Neural cell (in vitro differentiated cells): ENCODE measurements around the gene CHRM1. TPM values are rescaled to one million over a fixed set of nuclear protein-coding genes. Genes with fewer than 3 reads are reported as not detected.

ENCODE experiments used
- H2AFZ ChIP-seq: fragments of 200-600, 300-800 bp; sonication (generic), shearing (Covaris generic); 2 replicates; pipeline ENCODE4 v1.6.0; 2014; ENCODE audit warnings: low read depth, mild to moderate bottlenecking, antibody characterized with exemption, low read length, moderate library complexity
- H3F3A ChIP-seq: fragments of 200-600 bp; shearing (Covaris generic); 2 replicates; pipeline ENCODE4 v1.6.1; 2016; ENCODE audit warnings: mild to moderate bottlenecking, moderate library complexity, mixed read lengths, antibody characterized with exemption, low read length; ENCODE audit not compliant: insufficient read depth, poor library complexity, severe bottlenecking
- H3K27ac ChIP-seq: fragments of 200-600, 300-800 bp; sonication (generic), shearing (Covaris generic); 2 replicates; pipeline ENCODE4 v1.5.1; 2014; ENCODE audit warnings: mild to moderate bottlenecking, low read length, moderate library complexity
- H3K27me3 ChIP-seq: fragments of 300-800, 200-600 bp; sonication (generic), shearing (Covaris generic); 2 replicates; pipeline ENCODE4 v1.6.0; 2014; ENCODE audit warnings: mild to moderate bottlenecking, low read depth, low read length, moderate library complexity; ENCODE audit not compliant: insufficient read depth
- H3K36me3 ChIP-seq: fragments of 300-800, 200-600 bp; sonication (generic), shearing (Covaris generic); 2 replicates; pipeline ENCODE4 v1.5.1; 2014; ENCODE audit warnings: mild to moderate bottlenecking, antibody characterized with exemption, low read length, moderate library complexity; ENCODE audit not compliant: insufficient read depth
- H3K4me2 ChIP-seq: fragments of 300-800, 200-600 bp; sonication (generic), shearing (Covaris generic); 2 replicates; pipeline ENCODE4 v1.6.0; 2014; ENCODE audit warnings: mild to moderate bottlenecking, low read length
- H3K4me3 ChIP-seq: fragments of 300-800, 200-600 bp; sonication (generic), shearing (Covaris generic); 2 replicates; pipeline ENCODE4 v1.5.1; 2014; ENCODE audit warnings: mild to moderate bottlenecking, low read length, moderate library complexity
- H3K79me2 ChIP-seq: fragments of 200-600 bp; shearing (Covaris generic); replicated peaks from 2 replicates; pipeline ENCODE4 v1.6.0; 2014; ENCODE audit warnings: mild to moderate bottlenecking, low read length, moderate library complexity; ENCODE audit not compliant: insufficient read depth
- H3K9ac ChIP-seq: fragments of 300-800, 200-600 bp; sonication (generic), shearing (Covaris generic); 2 replicates; pipeline ENCODE4 v1.6.1; 2016; ENCODE audit warnings: mild to moderate bottlenecking, low read length, mixed read lengths
- H3K9me2 ChIP-seq: fragments of 200-600 bp; shearing (Covaris generic); 2 replicates; pipeline ENCODE4 v1.6.1; 2016; ENCODE audit warnings: mild to moderate bottlenecking, low read length, mixed read lengths; ENCODE audit not compliant: insufficient read depth
- H3K9me3 ChIP-seq: fragments of 200-600, 300-800 bp; sonication (generic), shearing (Covaris generic); 2 replicates; pipeline ENCODE4 v1.6.1; 2016; ENCODE audit warnings: mild to moderate bottlenecking, mixed run types, low read length, moderate library complexity, mixed read lengths
- H4K20me1 ChIP-seq: fragments of 200-600 bp; shearing (Covaris generic); 2 replicates; pipeline ENCODE4 v1.6.1; 2016; ENCODE audit warnings: mild to moderate bottlenecking, mixed run types; ENCODE audit not compliant: insufficient read depth
- CTCF ChIP-seq: fragments of 450-650 bp; IDR thresholded peaks from 2 replicates; pipeline ENCODE4 v1.5.1; 2014; ENCODE audit warnings: antibody characterized with exemption, mild to moderate bottlenecking, moderate library complexity; ENCODE audit not compliant: poor library complexity, severe bottlenecking
- EP300 ChIP-seq: fragments of 450-650 bp; conservative IDR thresholded peaks from 2 replicates; pipeline ENCODE4 v1.6.1; 2014; ENCODE audit warnings: antibody characterized with exemption, mild to moderate bottlenecking, moderate library complexity; ENCODE audit not compliant: poor library complexity, severe bottlenecking
- EZH2 ChIP-seq: fragments of 200-600, 300-800 bp; shearing (Covaris generic), sonication (generic); IDR thresholded peaks from 2 replicates; pipeline ENCODE4 v1.6.1; 2014; ENCODE audit warnings: antibody characterized with exemption, low read length, borderline replicate concordance, mild to moderate bottlenecking; ENCODE audit not compliant: insufficient read depth, poor library complexity, severe bottlenecking
- MXI1 ChIP-seq: fragments of 450-650 bp; conservative IDR thresholded peaks from 2 replicates; pipeline ENCODE4 v1.6.1; 2014; ENCODE audit warnings: antibody characterized with exemption, mild to moderate bottlenecking; ENCODE audit not compliant: poor library complexity, severe bottlenecking
- POLR2AphosphoS5 ChIP-seq: IDR thresholded peaks from 2 replicates; pipeline ENCODE4 v1.6.1; 2012
- RAD21 ChIP-seq: fragments of 450-650 bp; conservative IDR thresholded peaks from 2 replicates; pipeline ENCODE4 v1.6.1; 2014; ENCODE audit warnings: antibody characterized with exemption, mild to moderate bottlenecking, moderate library complexity
- REST ChIP-seq: IDR thresholded peaks from 2 replicates; pipeline ENCODE4 v1.6.1; 2012; ENCODE audit warnings: borderline replicate concordance
- SMC3 ChIP-seq: fragments of 450-650 bp; conservative IDR thresholded peaks from 2 replicates; pipeline ENCODE4 v1.6.1; 2014; ENCODE audit warnings: antibody characterized with exemption, mild to moderate bottlenecking, moderate library complexity; ENCODE audit not compliant: poor library complexity
- TAF1 ChIP-seq: IDR thresholded peaks from 2 replicates; pipeline ENCODE4 v1.6.1; 2012; ENCODE audit warnings: low read depth
- polyA plus RNA-seq: library from polyadenylated mRNA; depleted of rRNA; stranded (reverse); fragments of >200 nt; gene quantifications from 2 replicates; pipeline ENCODE4 v1.2.3, GENCODE V29; 2014

CHRM1 gene
- polyA plus RNA-seq, 1 donor from 2014 or later = not detected

- no peaks in the 10 kb centered on the region for H3K36me3 ChIP-seq
- H3K9ac ChIP-seq = no peak overlapping the region
- no peak overlapping the region for H2AFZ ChIP-seq
- no peak overlapping the region for H3K27ac ChIP-seq
- H3K79me2 ChIP-seq = no peaks in the 10 kb centered on the region
- H3K4me2 ChIP-seq = no peak overlapping the region
- H4K20me1 ChIP-seq = no peaks in the 10 kb centered on the region
- H3K27me3 ChIP-seq = no peaks in the 10 kb centered on the region
- no peaks in the 10 kb centered on the region for H3K9me2 ChIP-seq
- no peaks in the 10 kb centered on the region for H3K9me3 ChIP-seq
- H3F3A ChIP-seq = no peaks in the 10 kb centered on the region
- TF ChIP-seq MXI1 (no peak), REST (no peak)
- no peak overlapping the region for H3K4me3 ChIP-seq
Observed at GRCh38 chr11:62910141-62910882, 10.9 kb downstream of the CHRM1 start.

- Histone ChIP-seq H3K9me2 (no peaks in the 10 kb centered on the region), H3K9me3 (no peaks in the 10 kb centered on the region), H3K9ac (no peak overlapping the region), H3F3A (no peaks in the 10 kb centered on the region), H3K36me3 (no peaks in the 10 kb centered on the region), H3K4me2 (no peak overlapping the region), H4K20me1 (no peaks in the 10 kb centered on the region), H3K27me3 (no peaks in the 10 kb centered on the region), H3K79me2 (no peaks in the 10 kb centered on the region), H3K4me3 (no peak overlapping the region), H3K27ac (no peak overlapping the region), H2AFZ (no peak overlapping the region)
- TF ChIP-seq MXI1 = no peak
- TF ChIP-seq RAD21 = no peak
- TF ChIP-seq REST = no peak
- TF ChIP-seq SMC3 = no peak
- TF ChIP-seq EZH2 = no peak
- TF ChIP-seq TAF1 = no peak
- TF ChIP-seq EP300 = no peak
- TF ChIP-seq CTCF = no peak
- TF ChIP-seq POLR2AphosphoS5 = no peak
Observed at GRCh38 chr11:62909107-62909894, 11.9 kb downstream of the CHRM1 start.
